Transverse colon (tissue), 4 donors: ENCODE results near the gene LDLRAD4. TPM values are rescaled to one million over a fixed set of nuclear protein-coding genes. Genes with fewer than 3 reads are reported as not detected.

Source experiments
- DNase-seq: peaks from one replicate; pipeline ENCODE4 v3.0.0-alpha.2; 2019
- H3K27ac ChIP-seq, 4 donors: fragments of 200-600 bp; sonication (generic); 2 replicates each; pipeline ENCODE4 v1.5.1; 2016 to 2018; ENCODE audit warnings: inconsistent platforms in 4 of 4
- H3K27me3 ChIP-seq: fragments of 200-600 bp; sonication (generic); 2 replicates; pipeline ENCODE4 v1.5.1; 2017; ENCODE audit warnings: inconsistent platforms
- H3K36me3 ChIP-seq, 4 donors: fragments of 200-600 bp; sonication (generic); 2 replicates each; pipeline ENCODE4 v1.5.1; 2017 to 2019; ENCODE audit warnings: inconsistent platforms in 4 of 4
- H3K4me1 ChIP-seq, 4 donors: fragments of 200-600 bp; sonication (generic); 2 replicates each; pipeline ENCODE4 v1.5.1; 2017 to 2020; ENCODE audit warnings: inconsistent platforms in 4 of 4
- H3K4me3 ChIP-seq, 4 donors: fragments of 200-600 bp; sonication (generic); 1 replicate in 1 of 4; 2 replicates in 3 of 4; pipeline versions ENCODE4 v1.5.1 to v1.6.1; 2017 to 2019; ENCODE audit warnings: inconsistent platforms in 4 of 4
- H3K9me3 ChIP-seq, 2 donors: fragments of 200-600 bp; sonication (generic); 2 replicates each; pipeline ENCODE4 v1.5.1; 2017 to 2019; ENCODE audit warnings: inconsistent platforms in 2 of 2
- CTCF ChIP-seq, 5 experiments: fragments of 200-600 bp in 3 of 5; fragments of 450-650 bp in 2 of 5; sonication (generic) in 3 of 5; IDR thresholded peaks; 1 replicate in 2 of 5; 2 replicates in 3 of 5; pipeline ENCODE4 v1.5.1; 2016 to 2017; ENCODE audit warnings: antibody characterized with exemption in 5 of 5, inconsistent platforms in 3 of 5, mild to moderate bottlenecking in 2 of 5, moderate library complexity in 1 of 5
- EP300 ChIP-seq: sonication (generic); formaldehyde crosslinking; IDR thresholded peaks from one replicate; pipeline ENCODE4 v1.6.1; 2017; ENCODE audit warnings: antibody characterized with exemption, low read depth
- POLR2A ChIP-seq: fragments of 450-650 bp; IDR thresholded peaks from one replicate; pipeline ENCODE4 v1.6.1; 2016; ENCODE audit warnings: antibody characterized with exemption, mild to moderate bottlenecking, moderate library complexity
- POLR2AphosphoS5 ChIP-seq, 3 donors: sonication (generic); formaldehyde crosslinking; IDR thresholded peaks; one replicate each; pipeline ENCODE4 v1.6.1; 2016; ENCODE audit warnings: antibody characterized with exemption in 3 of 3
- WGBS, 2 donors: methylation state at CpG; one replicate each; pipeline ENCODE4 v1.1.5; 2018; ENCODE audit warnings: low coverage in 1 of 2; 5-methylcytosine and 5-hydroxymethylcytosine counted together
- in situ Hi-C, 4 donors: fragments of 200-750 bp; cut with MboI; loops; one replicate each; pipeline versions ENCODE4 v1.15.0 to v1.15.1; 2017; ENCODE audit warnings: low sequenced_read_pairs in 3 of 4, low pct_ligation_motif_present in 1 of 4, low pct_unique_long_range_greater_than_20kb in 1 of 4
- intact Hi-C: fragments of 100-400 bp; cut with DNase I; formaldehyde crosslinking; loops from one replicate; pipeline ENCODE4 v1.15.1; 2023; ENCODE audit warnings: low total_unique reads
- total RNA-seq, 4 donors: library from RNA; depleted of rRNA; stranded (reverse); fragments of >200 nt; gene quantifications; one replicate each; pipeline ENCODE4 v1.1.0, GENCODE V29; 2016

The LDLRAD4 gene
- total RNA-seq, 4 donors from 2014 or later: 34.8 to 277 (median 60.6) TPM

GRCh38 chr18:13589316-13589715 is 370.8 kb downstream of the LDLRAD4 start:
- intact Hi-C loops: no loop called here
- DNase-seq: no peak
- Histone ChIP-seq H3K4me3 (no peak overlapping the region), H3K9me3 (no peaks in the 10 kb centered on the region), H3K27me3 (no peaks in the 10 kb centered on the region), H3K4me1 (peaks cover 0 to 4% (median 0%) of the 10 kb centered on the region in 4 donors), H3K27ac (no peak overlapping the region), H3K36me3 (no peaks in the 10 kb centered on the region)
- WGBS, 2 donors: 86% methylated on average over 4 of the region's 4 CpGs; no CpG with 5 or more reads in 1 of the 2 donors
- in situ Hi-C loops: no loop called here
- TF ChIP-seq EP300 (no peak), POLR2AphosphoS5 (IDR thresholded peaks at IDR 0.05) (no peak)

GRCh38 chr18:13589943-13590342 is 371.4 kb downstream of the LDLRAD4 start:
- TF ChIP-seq CTCF (IDR thresholded peaks at IDR 0.05): no peak
- TF ChIP-seq EP300: no peak
- TF ChIP-seq POLR2A: no peak
- no peak for TF ChIP-seq POLR2AphosphoS5 (IDR thresholded peaks at IDR 0.05)
- H3K4me3 ChIP-seq: no peak overlapping the region
- no peaks in the 10 kb centered on the region for H3K36me3 ChIP-seq
- intact Hi-C loops: no loop called here
- H3K27ac ChIP-seq: no peak overlapping the region
- H3K4me1 ChIP-seq: peaks cover 0 to 4% (median 0%) of the 10 kb centered on the region in 4 donors
- H3K9me3 ChIP-seq: no peaks in the 10 kb centered on the region
- DNase-seq: no peak
- H3K27me3 ChIP-seq: no peaks in the 10 kb centered on the region
- in situ Hi-C loops: no loop called here
- WGBS, 2 donors: 87% methylated on average over 9 of the region's 9 CpGs; no CpG with 5 or more reads in 1 of the 2 donors

GRCh38 chr18:13592246-13592645 is 373.7 kb downstream of the LDLRAD4 start:
- WGBS, 2 donors: 64 to 69% methylated on average over 3 of the region's 3 CpGs
- Histone ChIP-seq H3K36me3 (no peaks in the 10 kb centered on the region), H3K4me1 (peaks cover 0 to 4% (median 0%) of the 10 kb centered on the region in 4 donors), H3K4me3 (no peak overlapping the region), H3K9me3 (peaks cover 18 to 20% of the 10 kb centered on the region in 2 donors), H3K27me3 (no peaks in the 10 kb centered on the region), H3K27ac (no peak overlapping the region)
- no peak for TF ChIP-seq EP300
- no peak for TF ChIP-seq CTCF (IDR thresholded peaks at IDR 0.05)
- no peak for TF ChIP-seq POLR2AphosphoS5 (IDR thresholded peaks at IDR 0.05)
- no peak for TF ChIP-seq POLR2A
- intact Hi-C loops (no loop called here), in situ Hi-C loops (no loop called here)
- no peak for DNase-seq

- no peak overlapping the region for H3K4me3 ChIP-seq
- H3K4me1 ChIP-seq: no peaks in the 10 kb centered on the region
- intact Hi-C loops: no loop called here
- no peak for DNase-seq
- TF ChIP-seq POLR2A (no peak), EP300 (no peak), CTCF (IDR thresholded peaks at IDR 0.05) (no peak), POLR2AphosphoS5 (IDR thresholded peaks at IDR 0.05) (no peak)
- no peak overlapping the region for H3K27ac ChIP-seq
- H3K9me3 ChIP-seq: peaks cover 28 to 29% of the 10 kb centered on the region in 2 donors
- H3K27me3 ChIP-seq: no peaks in the 10 kb centered on the region
- in situ Hi-C loops: no loop called here
- no peaks in the 10 kb centered on the region for H3K36me3 ChIP-seq
- 90 to 100% methylated on average over 2 of the region's 2 CpGs for WGBS, 2 donors
These were observed 376.0 kb downstream of the LDLRAD4 start for GRCh38 chr18:13594551-13594950.

GRCh38 chr18:13597068-13597467 is 378.5 kb downstream of the LDLRAD4 start:
- Histone ChIP-seq H3K4me1 (no peaks in the 10 kb centered on the region), H3K9me3 (peaks cover 28 to 29% of the 10 kb centered on the region in 2 donors), H3K27ac (no peak overlapping the region), H3K36me3 (no peaks in the 10 kb centered on the region), H3K27me3 (no peaks in the 10 kb centered on the region), H3K4me3 (no peak overlapping the region)
- TF ChIP-seq EP300 (no peak), CTCF (IDR thresholded peaks at IDR 0.05) (no peak), POLR2AphosphoS5 (IDR thresholded peaks at IDR 0.05) (no peak), POLR2A (no peak)
- in situ Hi-C loops: no loop called here
- intact Hi-C loops: no loop called here
- no peak for DNase-seq
